ENCODE measurements around the gene DNAJC9.

DNA sequence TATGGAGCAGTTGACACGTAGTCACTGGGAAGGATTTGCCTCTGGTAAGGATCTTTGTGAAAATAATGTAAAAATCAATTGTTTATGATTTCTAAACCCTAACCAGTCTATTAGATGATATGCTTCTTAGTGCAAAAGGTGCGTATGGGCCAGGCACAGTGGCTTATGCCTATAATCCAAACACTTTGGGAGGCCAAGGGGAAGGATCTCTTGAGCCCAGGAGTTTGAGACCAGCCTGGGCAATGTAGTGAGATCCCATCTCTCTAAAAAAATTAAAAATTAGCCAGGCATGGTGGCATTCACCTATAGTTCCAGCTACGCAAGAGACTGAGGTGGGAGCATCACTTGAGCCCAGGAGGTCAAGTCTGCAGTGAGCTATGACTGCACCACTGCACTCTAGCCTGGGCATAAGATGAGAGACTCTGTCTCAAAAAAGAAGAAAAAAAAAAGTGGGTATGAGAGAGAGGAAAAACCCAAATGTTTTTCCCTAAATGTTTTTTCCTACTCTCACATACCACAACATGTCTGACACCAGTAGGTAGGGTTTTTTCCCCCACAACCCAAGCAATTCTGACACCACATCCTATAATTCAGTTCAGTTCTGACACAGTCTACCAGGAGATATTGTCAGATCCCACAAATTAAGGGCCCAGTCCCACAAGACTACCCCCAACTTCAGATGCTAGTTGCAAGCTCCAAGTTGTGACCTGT, 36.5 kb downstream of the DNAJC9 start:
- TF ChIP-seq CTCF (IDR thresholded peaks at IDR 0.05): no peak
- no peak for TF ChIP-seq POLR2A (IDR thresholded peaks at IDR 0.05)

Data from ovary (tissue), 3 donors.